ENCODE results near the gene FBXO24. TPM values are rescaled to one million over a fixed set of nuclear protein-coding genes. Genes with fewer than 3 reads are reported as not detected.

Gene FBXO24
- total RNA-seq, 1 donor from 2014 or later, result 0.61 TPM

DNA sequence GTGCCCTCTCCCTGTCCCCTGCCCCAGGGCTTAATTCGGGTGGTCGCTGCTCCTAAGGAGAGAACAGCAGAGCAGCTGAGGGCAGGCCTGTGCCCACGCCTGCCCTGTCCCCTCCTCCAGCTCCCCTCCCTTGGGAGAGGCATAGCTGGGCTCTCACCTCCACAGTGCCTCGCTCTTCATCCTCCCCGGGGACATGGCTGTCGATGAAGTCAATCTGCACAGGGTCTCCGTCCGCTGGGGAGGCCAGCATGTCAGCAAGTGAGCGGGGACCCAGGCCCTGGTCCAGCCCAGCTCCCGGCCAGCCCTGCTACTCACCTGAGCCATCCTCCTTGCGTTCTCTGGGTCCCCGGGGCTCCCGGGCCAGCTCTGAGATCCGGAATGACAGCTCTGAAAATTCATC is 8.6 kb upstream of the FBXO24 start:
- no peak for DNase-seq (ENCODE audit: low read depth, low spot score)
- no peak overlapping the region for H3K27ac Mint-ChIP-seq (ENCODE audit: unreplicated experiment)

DNA sequence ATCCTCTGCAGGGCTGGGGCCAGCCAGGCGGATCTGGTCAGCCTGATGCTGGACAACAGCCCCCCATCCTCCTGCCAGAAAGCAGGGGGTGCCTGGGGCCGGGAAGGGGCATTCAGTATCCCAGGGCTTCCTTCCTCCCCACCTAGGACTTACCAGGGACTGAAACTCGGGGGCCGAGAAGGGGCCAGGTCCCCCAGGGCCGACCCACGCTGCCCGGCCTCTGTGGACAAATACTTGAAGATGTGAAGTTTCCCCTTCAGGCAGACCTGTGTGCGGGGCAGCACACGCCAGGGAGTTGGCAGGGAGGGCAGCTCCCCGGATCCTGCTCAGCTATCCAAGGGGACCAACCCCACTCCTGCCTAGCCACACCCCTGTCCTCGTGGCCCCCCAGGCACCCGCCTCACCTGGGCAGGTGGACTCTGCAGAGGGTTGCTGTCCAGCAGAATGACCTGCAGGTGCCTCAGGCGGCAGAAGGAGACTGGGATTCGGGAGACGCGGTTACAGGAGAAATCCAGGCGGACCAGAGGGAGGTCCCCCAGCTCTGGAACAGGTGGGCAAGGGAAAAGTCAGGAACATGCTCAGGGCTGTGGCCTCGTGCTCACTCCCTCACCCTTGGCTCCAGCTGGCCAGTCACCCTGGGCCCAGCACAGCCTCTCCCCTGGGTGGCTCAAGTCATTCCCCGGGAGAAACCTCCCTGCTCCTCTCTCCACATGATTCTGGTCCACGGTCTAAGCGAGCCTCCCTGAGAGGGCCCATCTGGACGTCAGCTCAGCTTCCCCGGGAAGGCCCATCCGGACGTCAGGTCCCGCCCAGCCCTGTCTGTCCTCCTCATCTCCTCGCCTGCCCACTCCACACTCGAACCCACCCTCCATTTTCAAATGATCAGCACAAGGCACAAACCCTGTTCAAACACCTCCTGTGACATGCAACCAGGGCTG is 7.6 kb upstream of the FBXO24 start:
- TF ChIP-seq, protein P1, sequence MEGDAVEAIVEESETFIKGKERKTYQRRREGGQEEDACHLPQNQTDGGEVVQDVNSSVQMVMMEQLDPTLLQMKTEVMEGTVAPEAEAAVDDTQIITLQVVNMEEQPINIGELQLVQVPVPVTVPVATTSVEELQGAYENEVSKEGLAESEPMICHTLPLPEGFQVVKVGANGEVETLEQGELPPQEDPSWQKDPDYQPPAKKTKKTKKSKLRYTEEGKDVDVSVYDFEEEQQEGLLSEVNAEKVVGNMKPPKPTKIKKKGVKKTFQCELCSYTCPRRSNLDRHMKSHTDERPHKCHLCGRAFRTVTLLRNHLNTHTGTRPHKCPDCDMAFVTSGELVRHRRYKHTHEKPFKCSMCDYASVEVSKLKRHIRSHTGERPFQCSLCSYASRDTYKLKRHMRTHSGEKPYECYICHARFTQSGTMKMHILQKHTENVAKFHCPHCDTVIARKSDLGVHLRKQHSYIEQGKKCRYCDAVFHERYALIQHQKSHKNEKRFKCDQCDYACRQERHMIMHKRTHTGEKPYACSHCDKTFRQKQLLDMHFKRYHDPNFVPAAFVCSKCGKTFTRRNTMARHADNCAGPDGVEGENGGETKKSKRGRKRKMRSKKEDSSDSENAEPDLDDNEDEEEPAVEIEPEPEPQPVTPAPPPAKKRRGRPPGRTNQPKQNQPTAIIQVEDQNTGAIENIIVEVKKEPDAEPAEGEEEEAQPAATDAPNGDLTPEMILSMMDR (conservative IDR thresholded peaks at IDR 0.05), result no peak
- H3K27me3 Mint-ChIP-seq (ENCODE audit: low read depth), result no peaks in the 10 kb centered on the region
- H3K36me3 Mint-ChIP-seq (ENCODE audit: low read depth), result no peaks in the 10 kb centered on the region
- H3K4me3 Mint-ChIP-seq, result peak overlapping the region; percentile 12
- no peak overlapping the region for H3K27ac Mint-ChIP-seq (ENCODE audit: unreplicated experiment)
- no peaks in the 10 kb centered on the region for H3K9me3 Mint-ChIP-seq
- no peak for DNase-seq (ENCODE audit: low read depth, low spot score)
- peaks cover 4% of the 10 kb centered on the region for H3K4me1 Mint-ChIP-seq

More for the DNA sequence above, 8.6 kb upstream of the FBXO24 start:
- Mint-ChIP-seq H3K4me3 (no peak overlapping the region), H3K36me3 (ENCODE audit: low read depth) (no peaks in the 10 kb centered on the region), H3K27me3 (ENCODE audit: low read depth) (no peaks in the 10 kb centered on the region), H3K9me3 (no peaks in the 10 kb centered on the region), H3K4me1 (no peaks in the 10 kb centered on the region)
- TF ChIP-seq, protein P1 (conservative IDR thresholded peaks at IDR 0.05), result no peak

DNA sequence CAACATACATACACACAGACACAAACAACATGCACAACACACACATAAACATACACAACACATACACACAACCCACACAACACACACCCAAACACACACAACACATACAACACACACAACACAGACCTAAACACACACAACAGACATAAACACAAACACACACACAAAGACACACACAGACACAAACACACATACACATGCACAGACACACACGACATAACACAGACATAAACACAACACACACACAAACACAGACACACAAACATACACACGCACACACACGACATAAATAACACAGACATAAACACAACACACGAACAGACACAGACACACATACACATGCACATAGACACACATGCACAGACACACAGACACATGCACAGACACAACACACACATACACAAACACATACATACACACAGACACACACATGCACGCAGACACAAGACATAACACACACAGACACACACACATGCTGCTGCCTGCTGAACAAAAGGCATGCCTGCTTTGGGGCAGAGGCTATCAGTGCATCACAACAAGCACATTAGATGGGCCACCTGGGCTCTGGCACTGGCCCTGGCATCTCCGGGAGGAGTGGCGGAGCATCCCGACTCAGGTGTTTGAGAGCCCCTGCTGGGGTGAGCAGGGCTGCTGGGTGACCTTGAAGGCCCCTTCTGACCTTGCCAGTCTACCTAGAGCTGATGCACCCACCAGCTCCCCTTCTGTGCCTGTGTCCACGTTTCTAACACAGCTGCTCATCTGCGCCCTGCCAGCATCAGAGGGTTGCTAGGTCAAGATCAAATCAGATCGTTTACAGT is 5.5 kb upstream of the FBXO24 start:
- TF ChIP-seq, protein P1 (conservative IDR thresholded peaks at IDR 0.05), result no peak
- Mint-ChIP-seq H3K4me1 (peaks cover 24% of the 10 kb centered on the region), H3K27ac (ENCODE audit: unreplicated experiment) (no peak overlapping the region), H3K27me3 (ENCODE audit: low read depth) (no peaks in the 10 kb centered on the region), H3K4me3 (no peak overlapping the region), H3K9me3 (no peaks in the 10 kb centered on the region), H3K36me3 (ENCODE audit: low read depth) (no peaks in the 10 kb centered on the region)
- no peak for DNase-seq (ENCODE audit: low read depth, low spot score)

DNA sequence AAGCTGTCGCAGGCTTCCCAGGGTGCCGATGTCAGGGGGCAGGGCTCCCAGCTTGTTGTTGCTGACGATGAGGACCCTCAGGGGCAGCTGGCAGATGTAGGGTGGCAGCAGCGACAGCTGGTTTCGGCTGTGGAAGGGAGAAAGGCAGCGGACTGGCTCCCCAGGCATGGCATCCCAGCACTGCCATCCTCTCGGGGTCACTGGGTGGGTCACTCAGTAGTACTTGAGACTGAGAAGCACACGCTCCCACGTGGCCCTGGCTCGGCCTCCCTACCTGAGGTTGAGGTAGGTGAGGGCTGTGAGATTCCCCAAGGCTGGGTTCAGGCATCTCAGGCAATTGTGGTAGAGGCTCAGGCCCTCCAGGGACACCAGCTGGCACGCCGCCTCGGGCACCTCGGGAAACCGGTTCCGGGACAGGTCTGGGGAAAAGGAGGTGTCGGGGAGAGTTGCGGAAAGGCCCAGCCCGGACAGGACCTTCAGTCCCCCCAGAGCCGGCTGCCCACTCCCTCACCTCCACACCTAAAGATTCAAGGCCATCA is 4.0 kb upstream of the FBXO24 start:
- TF ChIP-seq, protein P1 (conservative IDR thresholded peaks at IDR 0.05), result no peak
- peaks cover 28% of the 10 kb centered on the region for H3K4me1 Mint-ChIP-seq
- no peaks in the 10 kb centered on the region for H3K36me3 Mint-ChIP-seq (ENCODE audit: low read depth)
- peak overlapping the region; percentile 57 for H3K4me3 Mint-ChIP-seq
- H3K27me3 Mint-ChIP-seq (ENCODE audit: low read depth), result no peaks in the 10 kb centered on the region
- H3K9me3 Mint-ChIP-seq, result no peaks in the 10 kb centered on the region
- no peak for DNase-seq (ENCODE audit: low read depth, low spot score)
- no peak overlapping the region for H3K27ac Mint-ChIP-seq (ENCODE audit: unreplicated experiment)

DNA sequence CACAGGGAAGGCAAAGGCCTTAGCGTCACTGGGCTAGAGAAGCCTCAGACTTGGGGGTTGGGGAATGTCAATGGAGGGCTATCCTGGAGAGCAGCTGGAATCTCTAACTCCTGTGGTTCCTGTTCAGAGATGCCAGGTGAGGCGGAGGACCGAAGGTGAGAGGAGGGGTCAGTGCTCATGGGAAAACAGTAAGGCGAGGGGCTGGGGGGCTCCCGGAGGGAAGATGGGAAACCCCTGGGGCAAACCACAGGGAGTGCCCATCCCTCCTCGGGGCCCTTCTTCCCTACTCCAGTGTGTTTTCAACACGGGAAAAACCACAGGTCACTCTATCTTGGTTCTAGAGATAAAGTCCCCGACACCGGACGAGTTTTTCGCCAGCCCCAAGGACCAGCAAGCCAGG is 3.5 kb upstream of the FBXO24 start:
- Mint-ChIP-seq H3K9me3 (no peaks in the 10 kb centered on the region), H3K27me3 (ENCODE audit: low read depth) (no peaks in the 10 kb centered on the region), H3K27ac (ENCODE audit: unreplicated experiment) (no peak overlapping the region), H3K4me1 (peaks cover 28% of the 10 kb centered on the region), H3K4me3 (peak overlapping the region; percentile 57), H3K36me3 (ENCODE audit: low read depth) (no peaks in the 10 kb centered on the region)
- no peak for DNase-seq (ENCODE audit: low read depth, low spot score)
- TF ChIP-seq, protein P1 (conservative IDR thresholded peaks at IDR 0.05), result no peak
